ENCODE measurements around the gene IRAK1.

- TF ChIP-seq ZFP3 (CRISPR knock-in tag; IDR thresholded peaks at IDR 0.05): no peak
- no peak for TF ChIP-seq POU6F1 (CRISPR knock-in tag; IDR thresholded peaks at IDR 0.05; ENCODE audit: borderline replicate concordance, low read depth)
- no peak for TF ChIP-seq SNAI2 (CRISPR knock-in tag; IDR thresholded peaks at IDR 0.05)
- no peak for TF ChIP-seq ZNF8 (CRISPR knock-in tag; IDR thresholded peaks at IDR 0.05)
- TF ChIP-seq CSDC2 (CRISPR knock-in tag; IDR thresholded peaks at IDR 0.05): no peak
- no peak for TF ChIP-seq PATZ1 (CRISPR knock-in tag; IDR thresholded peaks at IDR 0.05; ENCODE audit: borderline replicate concordance)
- no peak for TF ChIP-seq ZNF70 (CRISPR knock-in tag; IDR thresholded peaks at IDR 0.05)
- no peak for TF ChIP-seq ARNTL (CRISPR knock-in tag; IDR thresholded peaks at IDR 0.05; ENCODE audit: borderline replicate concordance, low read depth)
- TF ChIP-seq PPARA (CRISPR knock-in tag; IDR thresholded peaks at IDR 0.05; ENCODE audit: borderline replicate concordance): no peak
- TF ChIP-seq, protein P1, sequence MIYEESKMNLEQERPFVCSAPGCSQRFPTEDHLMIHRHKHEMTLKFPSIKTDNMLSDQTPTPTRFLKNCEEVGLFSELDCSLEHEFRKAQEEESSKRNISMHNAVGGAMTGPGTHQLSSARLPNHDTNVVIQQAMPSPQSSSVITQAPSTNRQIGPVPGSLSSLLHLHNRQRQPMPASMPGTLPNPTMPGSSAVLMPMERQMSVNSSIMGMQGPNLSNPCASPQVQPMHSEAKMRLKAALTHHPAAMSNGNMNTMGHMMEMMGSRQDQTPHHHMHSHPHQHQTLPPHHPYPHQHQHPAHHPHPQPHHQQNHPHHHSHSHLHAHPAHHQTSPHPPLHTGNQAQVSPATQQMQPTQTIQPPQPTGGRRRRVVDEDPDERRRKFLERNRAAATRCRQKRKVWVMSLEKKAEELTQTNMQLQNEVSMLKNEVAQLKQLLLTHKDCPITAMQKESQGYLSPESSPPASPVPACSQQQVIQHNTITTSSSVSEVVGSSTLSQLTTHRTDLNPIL (CRISPR knock-in tag; IDR thresholded peaks at IDR 0.05; ENCODE audit: low read depth): no peak
- no peak for TF ChIP-seq TCF4 (CRISPR knock-in tag; IDR thresholded peaks at IDR 0.05; ENCODE audit: borderline replicate concordance)
These were observed 24.2 kb downstream of the IRAK1 start for GRCh38 chrX:153995504-153995903.

Data from SK-N-SH treated with all-trans-retinoic acid at 6 μM for 48 hours (cell line).